Bronchial epithelial cell (primary cell): Measurements from ENCODE around the gene F13A1. TPM values are rescaled to one million over a fixed set of nuclear protein-coding genes. Genes with fewer than 3 reads are reported as not detected.

Source experiments
- DNase-seq: peaks from one replicate; pipeline ENCODE4 v3.0.0-alpha.2; 2010; ENCODE audit warnings: low read depth
- FAIRE-seq: peaks from 2 replicates; lab custom pipeline; 2011; peaks lifted over from hg19 to GRCh38; lab: Jason Lieb, UNC
- H3K27me3 ChIP-seq: 2 replicates; pipeline ENCODE4 v1.5.1; 2011; ENCODE audit warnings: low read length; ENCODE audit not compliant: control insufficient read depth, insufficient read depth
- H3K36me3 ChIP-seq: 2 replicates; pipeline ENCODE4 v1.5.1; 2011; ENCODE audit warnings: low read length; ENCODE audit not compliant: control insufficient read depth, insufficient read depth
- H3K4me3 ChIP-seq: 2 replicates; pipeline ENCODE4 v1.5.1; 2011; ENCODE audit warnings: mild to moderate bottlenecking, low read depth, low read length, control low read depth
- CTCF ChIP-seq: IDR thresholded peaks from 2 replicates; pipeline ENCODE4 v1.5.1; 2011; ENCODE audit warnings: mild to moderate bottlenecking, moderate library complexity, low read length, control low read depth, inconsistent platforms; ENCODE audit not compliant: insufficient read depth, severe bottlenecking
- total RNA-seq: library from RNA; depleted of rRNA; stranded (reverse); fragments of >200 nt; gene quantifications from 2 replicates; pipeline ENCODE4 v1.2.1, GENCODE V29; 2014

Gene F13A1
- total RNA-seq, 1 donor from 2014 or later, result not detected

GRCh38 chr6:6283746-6284145 lies 36.7 kb downstream of the F13A1 start:
- DNase-seq, result no peak
- no peak for FAIRE-seq
- no peak overlapping the region for H3K4me3 ChIP-seq
- H3K36me3 ChIP-seq, result no peaks in the 10 kb centered on the region
- no peak for TF ChIP-seq CTCF
- no peaks in the 10 kb centered on the region for H3K27me3 ChIP-seq

- FAIRE-seq (no peak), DNase-seq (no peak)
- TF ChIP-seq CTCF, result no peak
- Histone ChIP-seq H3K27me3 (no peaks in the 10 kb centered on the region), H3K4me3 (no peak overlapping the region), H3K36me3 (no peaks in the 10 kb centered on the region)
These were observed 37.7 kb downstream of the F13A1 start for GRCh38 chr6:6282716-6283115.

- FAIRE-seq (peak; percentile 89), DNase-seq (peak; percentile 83)
- no peaks in the 10 kb centered on the region for H3K36me3 ChIP-seq
- no peaks in the 10 kb centered on the region for H3K27me3 ChIP-seq
- TF ChIP-seq CTCF, result no peak
- no peak overlapping the region for H3K4me3 ChIP-seq
These were observed 43.0 kb downstream of the F13A1 start for GRCh38 chr6:6277413-6277812.

- no peaks in the 10 kb centered on the region for H3K36me3 ChIP-seq
- DNase-seq (no peak), FAIRE-seq (peak; percentile 36)
- no peak overlapping the region for H3K4me3 ChIP-seq
- H3K27me3 ChIP-seq, result no peaks in the 10 kb centered on the region
- TF ChIP-seq CTCF, result no peak
These were observed 49.4 kb downstream of the F13A1 start for GRCh38 chr6:6270948-6271535.

- no peak for TF ChIP-seq CTCF
These were observed 60.2 kb downstream of the F13A1 start for GRCh38 chr6:6260196-6260722.

GRCh38 chr6:6256886-6257285 lies 63.6 kb downstream of the F13A1 start:
- FAIRE-seq (no peak), DNase-seq (no peak)
- no peak for TF ChIP-seq CTCF
- no peaks in the 10 kb centered on the region for H3K36me3 ChIP-seq
- no peak overlapping the region for H3K4me3 ChIP-seq
- no peaks in the 10 kb centered on the region for H3K27me3 ChIP-seq

More at GRCh38 chr6:6260196-6260722, 60.2 kb downstream of the F13A1 start:
- Histone ChIP-seq H3K4me3 (no peak overlapping the region), H3K36me3 (no peaks in the 10 kb centered on the region), H3K27me3 (no peaks in the 10 kb centered on the region)
- DNase-seq (no peak), FAIRE-seq (no peak)
